ENCODE results near the gene HYOU1.

DNA sequence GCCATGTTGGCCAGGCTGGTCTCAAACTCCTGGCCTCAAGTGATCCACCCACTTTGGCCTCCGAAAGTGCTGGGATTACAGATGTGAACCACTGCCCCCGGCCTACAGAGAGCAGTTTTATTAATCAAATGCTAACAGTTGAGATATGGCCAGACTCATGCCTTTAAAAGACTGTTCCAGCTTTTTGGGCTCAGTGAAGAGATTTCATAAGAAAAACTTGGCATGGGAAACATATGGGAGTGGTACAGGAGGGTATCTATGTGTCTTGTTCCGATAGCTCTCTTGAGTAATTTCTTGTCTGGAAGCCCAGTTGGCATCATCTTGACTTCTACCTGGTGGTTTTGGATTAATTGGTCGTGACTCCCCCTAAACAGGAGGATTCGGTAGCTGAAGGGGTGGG, 18.1 kb downstream of the HYOU1 start:
- TF ChIP-seq, protein P1, sequence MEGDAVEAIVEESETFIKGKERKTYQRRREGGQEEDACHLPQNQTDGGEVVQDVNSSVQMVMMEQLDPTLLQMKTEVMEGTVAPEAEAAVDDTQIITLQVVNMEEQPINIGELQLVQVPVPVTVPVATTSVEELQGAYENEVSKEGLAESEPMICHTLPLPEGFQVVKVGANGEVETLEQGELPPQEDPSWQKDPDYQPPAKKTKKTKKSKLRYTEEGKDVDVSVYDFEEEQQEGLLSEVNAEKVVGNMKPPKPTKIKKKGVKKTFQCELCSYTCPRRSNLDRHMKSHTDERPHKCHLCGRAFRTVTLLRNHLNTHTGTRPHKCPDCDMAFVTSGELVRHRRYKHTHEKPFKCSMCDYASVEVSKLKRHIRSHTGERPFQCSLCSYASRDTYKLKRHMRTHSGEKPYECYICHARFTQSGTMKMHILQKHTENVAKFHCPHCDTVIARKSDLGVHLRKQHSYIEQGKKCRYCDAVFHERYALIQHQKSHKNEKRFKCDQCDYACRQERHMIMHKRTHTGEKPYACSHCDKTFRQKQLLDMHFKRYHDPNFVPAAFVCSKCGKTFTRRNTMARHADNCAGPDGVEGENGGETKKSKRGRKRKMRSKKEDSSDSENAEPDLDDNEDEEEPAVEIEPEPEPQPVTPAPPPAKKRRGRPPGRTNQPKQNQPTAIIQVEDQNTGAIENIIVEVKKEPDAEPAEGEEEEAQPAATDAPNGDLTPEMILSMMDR (IDR thresholded peaks at IDR 0.05), result no peak
- no peak for TF ChIP-seq POLR2AphosphoS5 (IDR thresholded peaks at IDR 0.05; ENCODE audit: low read depth, low read length)
- no peak for TF ChIP-seq SIN3A (IDR thresholded peaks at IDR 0.05; ENCODE audit: borderline replicate concordance, insufficient read depth, low read depth, low read length)
- no peak for TF ChIP-seq REST (IDR thresholded peaks at IDR 0.05; ENCODE audit: insufficient read depth in 1 of 2, low read depth in 2 of 2, low read length in 1 of 2)
- TF ChIP-seq TCF7L2 (IDR thresholded peaks at IDR 0.05; ENCODE audit: low read depth, low read length), result no peak
